HG03196 (cell line): ENCODE results near the gene OGFOD2.
"Not testable (repeated sequence)": the region's sequence is repeated elsewhere in the genome, so short reads cannot be mapped to it uniquely, and the experiment has no call there.

ENCODE experiments used
- ATAC-seq: cut with Tn5 transposase; IDR thresholded peaks from one replicate; pipeline ENCODE4 v1.9.1; 2021; ENCODE audit not compliant: unreplicated experiment

OGFOD2 gene

GRCh38 chr12:122974892-122975789 lies at the start of gene OGFOD2:
TSS of gene OGFOD2 (plus strand) at chr12:122975244. CDS start at chr12:122975252, 8 bp downstream.
- peak; percentile 72 for ATAC-seq

GRCh38 chr12:122927756-122928403 lies 47.2 kb upstream of the OGFOD2 start:
- no peak for ATAC-seq

- ATAC-seq: no peak
These were observed 46.5 kb upstream of the OGFOD2 start for GRCh38 chr12:122928404-122929147.

GRCh38 chr12:122929148-122929538 lies 45.9 kb upstream of the OGFOD2 start:
- no peak for ATAC-seq

- no peak for ATAC-seq
These were observed 45.2 kb upstream of the OGFOD2 start for GRCh38 chr12:122929812-122930211.

- ATAC-seq: no peak
These were observed 42.8 kb upstream of the OGFOD2 start for GRCh38 chr12:122932207-122932606.

GRCh38 chr12:122934722-122935121 lies 40.3 kb upstream of the OGFOD2 start:
- no peak for ATAC-seq

GRCh38 chr12:122935318-122935717 lies 39.7 kb upstream of the OGFOD2 start:
- no peak for ATAC-seq

GRCh38 chr12:122937622-122938091 lies 37.4 kb upstream of the OGFOD2 start:
- ATAC-seq: no peak

GRCh38 chr12:122939125-122939524 lies 35.9 kb upstream of the OGFOD2 start:
- ATAC-seq: no peak

- ATAC-seq: not testable (repeated sequence)
These were observed 33.7 kb upstream of the OGFOD2 start for GRCh38 chr12:122941351-122941750.

- no peak for ATAC-seq
These were observed 32.4 kb upstream of the OGFOD2 start for GRCh38 chr12:122942637-122943036.

GRCh38 chr12:122943196-122943595 lies 31.8 kb upstream of the OGFOD2 start:
- ATAC-seq: no peak

GRCh38 chr12:122944605-122945592 lies 30.1 kb upstream of the OGFOD2 start:
- no peak for ATAC-seq

- peak; percentile 46 for ATAC-seq
These were observed 28.2 kb upstream of the OGFOD2 start for GRCh38 chr12:122946690-122947341.

GRCh38 chr12:122947352-122947792 lies 27.7 kb upstream of the OGFOD2 start:
- no peak for ATAC-seq

GRCh38 chr12:122948605-122949004 lies 26.4 kb upstream of the OGFOD2 start:
- ATAC-seq: no peak

- no peak for ATAC-seq
These were observed 25.6 kb upstream of the OGFOD2 start for GRCh38 chr12:122949405-122949804.

GRCh38 chr12:122949816-122950675 lies 25.0 kb upstream of the OGFOD2 start:
- ATAC-seq: no peak
